GM21515 (cell line): ENCODE measurements around the gene TAGLN3.
A peak's percentile ranks its signal among the peaks of the same experiment; 100 is the strongest.

ENCODE experiments used
- ATAC-seq: cut with Tn5 transposase; IDR thresholded peaks from one replicate; pipeline ENCODE4 v1.9.1; 2021; ENCODE audit not compliant: unreplicated experiment

The TAGLN3 gene

DNA sequence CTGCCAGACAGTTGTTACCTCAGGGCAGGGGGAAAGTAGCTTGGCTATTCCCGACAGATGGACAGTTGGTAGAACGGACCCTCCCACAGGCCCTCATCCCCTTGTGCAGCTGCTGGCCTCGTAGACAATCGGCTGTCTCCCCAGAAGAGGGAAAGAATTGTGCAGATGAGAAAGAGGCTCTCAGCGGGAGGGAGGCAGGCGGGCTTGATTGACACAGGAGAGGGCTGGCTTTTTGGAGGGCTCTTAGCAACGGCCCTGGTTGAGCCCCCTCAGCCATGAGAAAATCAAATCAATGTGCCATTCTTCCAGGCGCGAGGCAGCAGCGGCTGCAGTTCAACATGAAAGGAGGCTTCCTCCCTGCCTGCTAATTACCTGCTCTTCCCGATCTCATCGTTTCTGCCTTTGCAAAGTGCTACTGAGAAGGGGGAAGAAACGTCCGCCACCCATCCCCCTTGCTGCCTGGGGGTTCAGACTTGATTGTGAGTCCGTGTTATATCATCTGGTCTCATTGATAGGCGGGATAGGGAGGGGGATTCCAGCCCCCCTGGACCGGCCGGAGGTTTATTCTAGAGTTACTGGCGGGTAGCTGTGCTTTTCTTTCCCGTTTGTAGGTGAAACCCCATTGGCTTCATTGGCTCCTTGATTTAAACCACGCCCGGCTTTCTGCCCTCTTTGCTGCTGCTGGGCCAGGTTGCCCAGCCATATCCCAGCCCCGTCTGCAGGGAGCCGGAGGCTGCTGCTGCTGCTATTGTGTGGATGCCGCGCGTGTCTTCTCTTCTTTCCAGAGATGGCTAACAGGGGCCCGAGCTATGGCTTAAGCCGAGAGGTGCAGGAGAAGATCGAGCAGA, at the start of gene TAGLN3:
TSS of gene TAGLN3 (plus strand) at position 287 of the 848 bp plus-strand sequence. CDS start at position 788, 501 bp downstream.
- no peak for ATAC-seq

DNA sequence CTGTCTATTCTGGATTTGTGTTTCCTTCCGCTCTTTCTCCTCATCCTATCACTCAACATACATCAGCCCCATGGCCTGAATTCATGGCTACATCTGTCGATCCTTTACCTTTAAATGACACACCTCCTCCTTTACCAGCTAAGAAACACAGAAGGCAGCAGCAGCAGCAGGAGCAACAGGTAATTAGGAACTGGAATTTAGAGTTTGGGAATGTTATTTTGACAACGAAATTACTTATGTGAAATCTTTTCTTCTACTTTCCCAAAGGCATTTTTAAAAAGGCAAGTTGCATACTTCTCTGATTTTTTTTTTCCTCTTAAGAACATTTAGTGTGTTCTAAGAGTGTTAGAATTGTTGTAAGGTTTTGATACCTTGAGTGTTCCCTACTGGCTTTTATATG, 49.0 kb upstream of the TAGLN3 start:
- ATAC-seq: no peak

- ATAC-seq: no peak
Measured at GRCh38 chr3:111951032-111951431, 47.7 kb upstream of the TAGLN3 start.

DNA sequence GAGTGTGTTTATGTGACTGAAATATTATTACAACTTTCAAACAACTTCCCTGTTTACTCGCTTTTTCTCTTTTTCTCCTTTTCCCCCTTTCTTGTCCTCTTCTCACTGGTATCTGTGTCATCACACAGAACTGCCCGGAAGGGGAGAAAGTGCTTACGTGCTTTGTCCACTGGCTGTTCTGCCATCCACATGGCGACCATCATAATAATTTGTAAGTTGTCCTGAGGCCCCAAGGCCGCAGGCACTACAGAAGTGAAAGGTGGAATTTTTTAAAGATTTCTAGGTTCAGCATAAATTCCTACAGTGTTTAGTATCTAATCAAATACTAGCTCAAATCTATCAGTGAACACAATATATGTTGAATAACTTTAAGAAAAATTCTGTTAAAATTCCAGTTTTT, 46.6 kb upstream of the TAGLN3 start:
- ATAC-seq: no peak

GRCh38 chr3:111952866-111953450, 45.8 kb upstream of the TAGLN3 start:
- ATAC-seq: no peak

GRCh38 chr3:111954228-111954990, 44.3 kb upstream of the TAGLN3 start:
- ATAC-seq: no peak

GRCh38 chr3:111955876-111956275, 42.8 kb upstream of the TAGLN3 start:
- no peak for ATAC-seq

- no peak for ATAC-seq
Measured at GRCh38 chr3:111956449-111956848, 42.3 kb upstream of the TAGLN3 start.

DNA sequence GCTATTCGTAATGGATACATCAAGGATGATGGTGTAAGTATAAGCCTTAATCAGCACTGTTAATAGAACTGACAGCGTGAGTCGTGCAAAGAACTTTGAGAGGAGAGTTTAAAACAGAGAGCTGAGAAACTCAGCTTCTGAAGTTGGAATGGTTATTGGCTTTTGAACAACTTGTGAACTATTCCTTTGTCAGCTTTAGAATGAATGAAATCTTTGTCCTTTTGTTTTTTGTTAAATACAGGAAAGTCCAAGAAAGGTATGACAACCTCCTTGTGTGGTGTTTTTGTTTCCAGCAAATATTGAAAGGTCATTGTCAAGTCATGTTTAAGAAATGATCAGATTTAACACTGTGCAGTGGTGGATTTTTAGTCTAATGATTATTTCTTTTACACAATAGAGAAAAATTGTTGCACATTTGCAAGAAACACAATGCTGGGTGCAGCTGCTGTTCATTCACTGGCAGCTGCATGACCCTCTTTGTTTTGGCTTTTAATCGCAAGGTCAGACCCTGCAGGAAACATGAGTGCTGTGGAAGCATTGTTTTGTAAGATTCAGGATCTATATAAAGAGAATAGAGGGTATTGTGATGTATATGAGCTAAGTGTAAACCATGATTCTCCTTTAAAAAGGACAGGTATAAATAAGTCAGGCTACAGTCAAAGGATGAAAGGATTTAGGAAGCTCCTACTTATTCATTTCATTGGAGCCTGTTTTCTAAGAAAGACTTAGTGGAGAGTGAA, 41.6 kb upstream of the TAGLN3 start:
- no peak for ATAC-seq

- no peak for ATAC-seq
Measured at GRCh38 chr3:111961461-111962164, 37.1 kb upstream of the TAGLN3 start.

GRCh38 chr3:111963424-111963823, 35.3 kb upstream of the TAGLN3 start:
- ATAC-seq: no peak

DNA sequence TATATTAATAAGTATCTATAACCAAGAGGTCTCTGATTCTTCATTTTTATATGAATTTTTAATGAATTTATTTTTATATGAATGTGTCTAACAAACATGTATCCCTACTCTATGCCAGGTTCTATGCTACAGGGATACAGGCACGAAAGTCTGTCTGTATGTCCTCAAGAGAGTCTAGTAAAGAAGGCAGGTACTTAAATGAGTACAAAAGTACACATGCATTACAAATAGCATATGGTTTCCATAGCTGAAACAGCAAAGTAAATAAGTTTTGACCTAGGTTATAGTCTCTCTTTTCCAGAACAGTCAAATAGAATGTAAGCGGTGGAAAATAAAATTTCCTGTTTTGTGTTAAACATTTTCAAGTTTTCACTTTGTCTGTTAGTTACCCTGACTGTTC, 33.2 kb upstream of the TAGLN3 start:
- no peak for ATAC-seq

GRCh38 chr3:111967068-111967467, 31.7 kb upstream of the TAGLN3 start:
- no peak for ATAC-seq

- peak; percentile 95 for ATAC-seq
Measured at GRCh38 chr3:111967651-111968274, 31.0 kb upstream of the TAGLN3 start.

DNA sequence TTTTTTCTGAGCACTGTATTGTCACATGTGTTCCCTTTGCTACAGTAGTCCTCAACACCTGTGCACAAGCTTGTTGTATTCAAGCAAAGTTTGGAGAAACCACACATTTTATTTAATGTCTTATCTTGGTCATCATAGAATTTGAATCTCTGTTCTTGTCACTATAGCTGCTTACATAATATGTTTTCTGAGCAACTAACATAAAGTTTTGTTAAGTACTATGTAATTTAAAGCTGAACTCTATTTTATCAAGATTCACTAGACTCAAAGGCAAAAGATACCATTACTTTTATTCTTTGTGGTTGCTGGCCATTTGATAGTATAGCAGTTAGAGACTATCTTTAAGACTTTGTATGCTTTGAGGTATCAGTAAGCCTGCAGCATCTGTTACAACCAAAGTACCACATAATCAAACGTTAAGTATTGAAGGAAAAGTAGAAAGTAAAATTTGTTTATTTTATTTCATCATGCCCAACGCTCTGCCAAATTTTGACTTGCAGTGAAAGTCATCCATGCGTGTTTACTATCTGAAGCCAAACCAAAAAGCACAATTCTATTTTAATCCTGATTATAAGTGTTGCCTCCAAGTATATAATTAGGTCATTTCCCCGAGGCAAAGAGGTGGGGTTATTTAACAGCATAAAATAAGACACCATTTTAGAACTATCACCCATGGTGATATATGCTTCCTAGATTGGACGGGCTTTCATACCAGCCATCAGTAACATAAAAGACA, 30.2 kb upstream of the TAGLN3 start:
- ATAC-seq: no peak

- ATAC-seq: no peak
Measured at GRCh38 chr3:111970376-111970775, 28.3 kb upstream of the TAGLN3 start.

DNA sequence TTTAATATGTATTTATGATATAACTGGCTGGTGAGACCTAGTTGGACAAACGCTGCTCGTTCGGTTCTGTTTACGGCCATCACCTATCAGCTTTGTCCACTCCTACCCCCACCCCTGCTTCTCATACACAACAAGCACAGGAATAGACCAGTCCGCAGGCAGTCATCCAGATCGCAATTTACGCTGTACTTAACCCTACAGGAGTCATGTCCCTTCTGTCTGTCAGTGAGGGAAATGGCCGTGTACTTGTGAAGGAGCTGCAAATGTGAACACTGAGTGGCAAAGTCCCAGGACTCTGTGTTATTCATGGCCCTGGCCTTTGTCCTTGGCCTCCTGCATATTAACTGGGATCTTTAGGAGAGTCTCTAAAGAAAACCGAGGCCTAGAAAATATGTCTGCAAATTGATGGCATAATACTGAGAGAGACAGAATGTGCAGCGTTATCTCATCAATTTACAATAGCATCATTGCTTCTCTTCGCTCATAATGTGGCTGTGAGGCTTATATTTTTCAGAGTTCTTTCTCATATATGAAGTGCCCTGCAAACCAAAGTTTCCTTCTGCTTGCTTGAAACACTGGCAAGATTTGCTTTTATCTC, 27.1 kb upstream of the TAGLN3 start:
- no peak for ATAC-seq

DNA sequence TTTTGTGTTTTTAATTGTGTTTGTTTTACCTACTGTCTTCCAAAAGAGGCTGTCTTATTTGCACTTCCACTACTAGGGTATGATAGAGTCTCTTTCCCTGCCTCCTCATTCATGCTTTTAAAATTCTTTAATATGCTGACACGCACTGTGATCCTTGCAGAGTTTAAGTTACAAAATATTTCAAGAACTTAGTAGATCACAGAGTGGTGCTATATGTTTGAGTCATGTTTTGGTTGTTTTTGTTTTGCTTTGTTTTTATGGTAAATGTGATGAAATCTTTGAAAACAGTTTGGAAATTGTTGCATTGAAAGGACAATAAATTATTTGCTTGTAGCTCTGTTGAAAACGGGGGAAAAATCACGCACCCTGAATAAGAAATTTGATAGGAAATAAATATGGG, 25.8 kb upstream of the TAGLN3 start:
- ATAC-seq: no peak

- no peak for ATAC-seq
Measured at GRCh38 chr3:111975131-111975530, 23.6 kb upstream of the TAGLN3 start.
